IMR-90 (cell line): ENCODE results near the gene SLX9. TPM values are rescaled to one million over a fixed set of nuclear protein-coding genes. Genes with fewer than 3 reads are reported as not detected.

Source experiments
- ATAC-seq: fragments of 200-7000 bp; cut with Tn5 transposase; 2 replicates; pipeline ENCODE4 v1.9.1; 2020; ENCODE audit warnings: low read depth, mild to moderate bottlenecking, moderate library complexity
- BruUV-seq: library from RNA; stranded (reverse); fragments of 400-500 nt; replicated peaks from 2 replicates; lab custom pipeline; 2021; lab: Mats Ljungman, UMichigan
- CTCF ChIA-PET: fragments of 300-600 bp; formaldehyde crosslinking; extraction: SDS; loops from one replicate; lab custom pipeline; 2021; ENCODE audit warnings: antibody characterized with exemption; lab: Yijun Ruan, JAX
- POLR2A ChIA-PET: fragments of 300-600 bp; sonication (Branson Sonifier 250); formaldehyde crosslinking; loops from one replicate; lab custom pipeline; 2022; ENCODE audit warnings: antibody characterized with exemption; ENCODE audit not compliant: unreplicated experiment; lab: Charles Lee
- DNase-seq: peaks from one replicate; pipeline ENCODE4 v3.0.0; 2013
- H2AFZ ChIP-seq: replicated peaks from 2 replicates; pipeline ENCODE3; 2013; ENCODE audit warnings: low read length, mild to moderate bottlenecking; ENCODE audit not compliant: poor library complexity
- H2AK5ac ChIP-seq: 2 replicates; pipeline ENCODE4 v1.6.1; 2013; ENCODE audit warnings: low read depth, low read length, inconsistent platforms
- H2AK9ac ChIP-seq: replicated peaks from 2 replicates; pipeline ENCODE3; 2013; ENCODE audit warnings: mild to moderate bottlenecking, low read depth, low read length, moderate library complexity; ENCODE audit not compliant: poor library complexity
- H2BK120ac ChIP-seq: 2 replicates; pipeline ENCODE4 v1.6.1; 2013; ENCODE audit warnings: low read depth, low read length, inconsistent platforms
- H2BK15ac ChIP-seq: 3 replicates; pipeline ENCODE4 v1.6.1; 2013; ENCODE audit warnings: low read depth, low read length, inconsistent platforms
- H2BK20ac ChIP-seq: 2 replicates; pipeline ENCODE4 v1.6.1; 2013; ENCODE audit warnings: low read depth, mild to moderate bottlenecking, inconsistent platforms, low read length, moderate library complexity
- H2BK5ac ChIP-seq: 2 replicates; pipeline ENCODE4 v1.6.1; 2013; ENCODE audit warnings: mild to moderate bottlenecking, low read depth, low read length, inconsistent platforms; ENCODE audit not compliant: poor library complexity, severe bottlenecking
- H3K14ac ChIP-seq: replicated peaks from 2 replicates; pipeline ENCODE4 v1.6.1; 2013; ENCODE audit warnings: low read depth, low read length, inconsistent platforms
- H3K18ac ChIP-seq: 2 replicates; pipeline ENCODE4 v1.6.1; 2013; ENCODE audit warnings: low read depth, low read length, control low read depth
- H3K23ac ChIP-seq: 2 replicates; pipeline ENCODE4 v1.6.1; 2013; ENCODE audit warnings: low read depth, low read length, inconsistent platforms
- H3K27ac ChIP-seq: 2 replicates; pipeline ENCODE4 v1.5.1; 2013; ENCODE audit warnings: mild to moderate bottlenecking, control low read depth, low read length; ENCODE audit not compliant: insufficient read depth
- H3K27me3 ChIP-seq: 2 replicates; pipeline ENCODE4 v1.6.1; 2013; ENCODE audit warnings: low read length; ENCODE audit not compliant: control insufficient read depth, insufficient read depth
- H3K36me3 ChIP-seq: 2 replicates; pipeline ENCODE4 v1.6.1; 2013; ENCODE audit warnings: low read length, mixed read lengths; ENCODE audit not compliant: control insufficient read depth, insufficient read depth
- H3K4ac ChIP-seq: 2 replicates; pipeline ENCODE4 v1.6.1; 2013; ENCODE audit warnings: low read depth, low read length, inconsistent platforms
- H3K4me1 ChIP-seq: 2 replicates; pipeline ENCODE4 v1.6.1; 2013; ENCODE audit warnings: low read length, mixed read lengths; ENCODE audit not compliant: control insufficient read depth, insufficient read depth
- H3K4me2 ChIP-seq: 2 replicates; pipeline ENCODE4 v1.6.1; 2013; ENCODE audit warnings: low read depth, mild to moderate bottlenecking, control low read depth, low read length, moderate library complexity
- H3K4me3 ChIP-seq: 2 replicates; pipeline ENCODE4 v1.5.1; 2013; ENCODE audit warnings: low read depth, mild to moderate bottlenecking, control low read depth, low read length, moderate library complexity; ENCODE audit not compliant: insufficient read depth
- H3K56ac ChIP-seq: 2 replicates; pipeline ENCODE4 v1.6.1; 2013; ENCODE audit warnings: low read length, inconsistent platforms; ENCODE audit not compliant: insufficient read depth; ENCODE audit errors: extremely low read depth
- H3K79me1 ChIP-seq, 2 experiments: 2 replicates each; pipeline ENCODE4 v1.6.1; 2013; ENCODE audit warnings: low read length in 2 of 2, inconsistent platforms in 1 of 2, low read depth in 1 of 2
- H3K9ac ChIP-seq: 2 replicates; pipeline ENCODE4 v1.6.1; 2013; ENCODE audit warnings: low read depth, low read length, control low read depth
- H3K9me1 ChIP-seq: 2 replicates; pipeline ENCODE4 v1.6.1; 2013; ENCODE audit warnings: low read length, inconsistent platforms; ENCODE audit not compliant: insufficient read depth
- H3K9me3 ChIP-seq: 2 replicates; pipeline ENCODE4 v1.6.1; 2013; ENCODE audit warnings: low read length; ENCODE audit not compliant: control insufficient read depth, insufficient read depth
- H4K20me1 ChIP-seq: 2 replicates; pipeline ENCODE4 v1.6.1; 2013; ENCODE audit warnings: low read length, inconsistent platforms; ENCODE audit not compliant: insufficient read depth
- H4K5ac ChIP-seq: 2 replicates; pipeline ENCODE4 v1.6.1; 2013; ENCODE audit warnings: mild to moderate bottlenecking, low read depth, low read length, control low read depth
- H4K8ac ChIP-seq, 2 experiments: 2 replicates each; pipeline ENCODE4 v1.6.1; 2013; ENCODE audit warnings: low read depth in 2 of 2, low read length in 2 of 2, control low read depth in 1 of 2, inconsistent platforms in 1 of 2
- H4K91ac ChIP-seq: 2 replicates; pipeline ENCODE4 v1.6.1; 2013; ENCODE audit warnings: low read depth, low read length, inconsistent platforms; ENCODE audit not compliant: insufficient read depth
- BHLHE40 ChIP-seq: fragments of 150-350 bp; IDR thresholded peaks from 2 replicates; pipeline ENCODE4 v1.6.1; 2016; ENCODE audit warnings: mild to moderate bottlenecking, low read depth, low read length
- FOS ChIP-seq: fragments of 150-350 bp; IDR thresholded peaks from 2 replicates; pipeline ENCODE4 v1.6.1; 2016; ENCODE audit warnings: low read depth, low read length
- RCOR1 ChIP-seq: IDR thresholded peaks from 2 replicates; pipeline ENCODE4 v1.6.1; 2012; ENCODE audit warnings: mild to moderate bottlenecking, low read length, improper control_type of control experiment; ENCODE audit not compliant: insufficient replicate concordance
- RFX5 ChIP-seq: IDR thresholded peaks from 2 replicates; pipeline ENCODE4 v1.8.0; 2012; ENCODE audit warnings: low read depth, mild to moderate bottlenecking, low read length, moderate library complexity
- WGBS, 2 experiments: methylation state at CpG; one replicate each; pipeline versions ENCODE4 v1.1.5 to v1.1.7; 2013; ENCODE audit warnings: missing lambda C conversion rate in 2 of 2; ENCODE audit not compliant: insufficient read length in 1 of 2; ENCODE audit errors: extremely low coverage in 2 of 2; 5-methylcytosine and 5-hydroxymethylcytosine counted together
- dilution Hi-C: fragments of 300-500 bp; cut with HindIII; formaldehyde crosslinking; loops from one replicate; pipeline ENCODE4 v1.14.3; 2018; ENCODE audit warnings: low sequenced_read_pairs; ENCODE audit not compliant: unreplicated experiment
- in situ Hi-C: fragments of 300-500 bp; cut with MboI; formaldehyde crosslinking; loops from 3 replicates; pipeline ENCODE4 v1.14.3; 2019; ENCODE audit warnings: low sequenced_read_pairs, inconsistent platforms, mixed read lengths
- intact Hi-C: fragments of 100-400 bp; cut with micrococcal nuclease; formaldehyde crosslinking; loops from 2 replicates; pipeline ENCODE4 v1.10.0; 2022
- polyA plus RNA-seq, 3 experiments: library from polyadenylated mRNA; depleted of rRNA; stranded (reverse); fragments of >200 nt; gene quantifications; 2 replicates each; pipeline ENCODE4 v1.2.3, GENCODE V29; 2012; ENCODE audit warnings: low replicate concordance in 1 of 3
- total RNA-seq: library from RNA; depleted of rRNA; stranded (reverse); fragments of >200 nt; gene quantifications from 2 replicates; pipeline ENCODE4 v1.2.3, GENCODE V29; 2012
- TF ChIP-seq, protein P1 (sequence below): fragments of 150-350 bp; IDR thresholded peaks from 2 replicates; pipeline ENCODE4 v1.6.1; 2017; ENCODE audit warnings: mild to moderate bottlenecking, antibody characterized with exemption, low read length, low read depth

SLX9 gene
- total and polyA plus RNA-seq, 2 of the 4 experiments (the other 2 are of a cell fraction): 10.4 to 21.7 TPM

DNA sequence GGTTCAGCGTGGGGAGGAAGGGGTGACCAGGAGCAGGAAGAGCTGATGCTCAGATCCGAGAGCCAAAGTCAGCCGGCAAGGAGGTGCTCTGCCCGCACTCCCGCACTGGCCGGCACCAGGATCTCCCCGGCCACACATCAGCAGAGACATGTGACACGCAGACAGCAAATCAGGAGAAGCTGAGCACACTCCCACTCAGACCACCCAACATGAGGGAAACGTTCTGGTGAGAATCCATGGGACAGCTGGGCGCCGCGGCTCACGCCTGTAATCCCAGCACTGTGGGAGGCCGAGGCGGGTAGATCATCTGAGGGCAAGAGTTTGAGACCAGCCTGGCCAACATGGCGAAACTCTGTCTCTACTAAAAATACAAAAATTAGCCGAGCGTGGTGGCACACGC lies 47.7 kb upstream of the SLX9 start:
- intact Hi-C loops: loop anchor here (1.0 to 5.0 kb wide), 2 partner anchors 36 to 245 kb away; no protein-coding TSS in a partner anchor
- Histone ChIP-seq H2BK120ac (no peak overlapping the region), H3K4me1 (no peaks in the 10 kb centered on the region), H2BK20ac (no peak overlapping the region), H3K27ac (no peak overlapping the region), H3K18ac (no peak overlapping the region), H3K4me2 (no peak overlapping the region), H2AK9ac (no peak overlapping the region), H3K9me3 (no peaks in the 10 kb centered on the region), H2AFZ (no peak overlapping the region), H4K5ac (no peak overlapping the region), H4K8ac (no peak overlapping the region), H3K9ac (no peak overlapping the region), H3K79me1 (no peaks in the 10 kb centered on the region), H2AK5ac (no peak overlapping the region), H4K91ac (no peak overlapping the region), H3K23ac (no peak overlapping the region), H3K9me1 (no peaks in the 10 kb centered on the region), H2BK5ac (no peak overlapping the region), H3K36me3 (no peaks in the 10 kb centered on the region), H2BK15ac (no peak overlapping the region), H3K4ac (no peak overlapping the region), H3K4me3 (no peak overlapping the region), H3K14ac (no peak overlapping the region), H4K20me1 (0 out of 2 replicates have a peak, but pooled peaks cover 5% of the 10 kb centered on the region), H3K56ac (no peak overlapping the region), H3K27me3 (peaks cover 65% of the 10 kb centered on the region)
- dilution Hi-C loops: no loop called here
- TF ChIP-seq, protein P1, sequence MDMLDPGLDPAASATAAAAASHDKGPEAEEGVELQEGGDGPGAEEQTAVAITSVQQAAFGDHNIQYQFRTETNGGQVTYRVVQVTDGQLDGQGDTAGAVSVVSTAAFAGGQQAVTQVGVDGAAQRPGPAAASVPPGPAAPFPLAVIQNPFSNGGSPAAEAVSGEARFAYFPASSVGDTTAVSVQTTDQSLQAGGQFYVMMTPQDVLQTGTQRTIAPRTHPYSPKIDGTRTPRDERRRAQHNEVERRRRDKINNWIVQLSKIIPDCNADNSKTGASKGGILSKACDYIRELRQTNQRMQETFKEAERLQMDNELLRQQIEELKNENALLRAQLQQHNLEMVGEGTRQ: peak; percentile 29; the same call in 1 of the 2 replicates
- TF ChIP-seq FOS (no peak), RFX5 (no peak), BHLHE40 (no peak), RCOR1 (no peak)
- 35% methylated on average over 4 of the region's 19 CpGs; no CpG with 5 or more reads in 1 of the 2 experiments for WGBS, 2 experiments
- no peak for ATAC-seq
- POLR2A ChIA-PET: no interaction called here
- in situ Hi-C loops: no loop called here
- BruUV-seq: no TSS peak
- DNase-seq: no peak
- CTCF ChIA-PET: interaction anchor here (0.6 to 1.0 kb wide), 3 partner anchors 9 to 12 kb away, joined by 3 to 4 read pairs (median 3); no protein-coding TSS in a partner anchor
